DND-41 (cell line): ENCODE results near the gene LCE2D.
"Not testable (repeated sequence)": the region's sequence is repeated elsewhere in the genome, so short reads cannot be mapped to it uniquely, and the experiment has no call there.

Experiments
- ATAC-seq: fragments of 200-7000 bp; cut with Tn5 transposase; 3 replicates; pipeline ENCODE4 v1.9.1; 2021; ENCODE audit warnings: low read depth; ENCODE audit not compliant: insufficient read depth
- DNase-seq: peaks from one replicate; pipeline ENCODE4 v3.0.0-alpha.2; 2020
- H2AFZ ChIP-seq: 2 replicates; pipeline ENCODE4 v1.6.0; 2012; ENCODE audit warnings: low read depth, low read length
- H3K27ac ChIP-seq: 2 replicates; pipeline ENCODE4 v1.5.1; 2012; ENCODE audit warnings: low read length, inconsistent platforms
- H3K27me3 ChIP-seq: fragments of 200-600 bp; sonication (generic); 2 replicates; pipeline ENCODE4 v1.6.0; 2012; ENCODE audit warnings: low read length, mild to moderate bottlenecking, inconsistent platforms; ENCODE audit not compliant: insufficient read depth, poor library complexity
- H3K36me3 ChIP-seq: 2 replicates; pipeline ENCODE4 v1.5.1; 2012; ENCODE audit warnings: low read length, inconsistent platforms; ENCODE audit not compliant: insufficient read depth
- H3K4me1 ChIP-seq: 2 replicates; pipeline ENCODE4 v1.5.1; 2012; ENCODE audit warnings: mild to moderate bottlenecking, low read length; ENCODE audit not compliant: insufficient read depth
- H3K4me2 ChIP-seq: 2 replicates; pipeline ENCODE4 v1.6.0; 2012; ENCODE audit warnings: mild to moderate bottlenecking, moderate library complexity, low read length, inconsistent platforms; ENCODE audit not compliant: insufficient read depth
- H3K4me3 ChIP-seq, 2 experiments: fragments of 200-600 bp in 1 of 2; shearing (Covaris generic) in 1 of 2; 2 replicates each; pipeline ENCODE4 v1.5.1; 2012 to 2016; ENCODE audit warnings: inconsistent platforms in 2 of 2, low read length in 2 of 2, mild to moderate bottlenecking in 2 of 2, low read depth in 1 of 2, moderate library complexity in 1 of 2
- H3K79me2 ChIP-seq: 2 replicates; pipeline ENCODE4 v1.6.0; 2012; ENCODE audit warnings: low read length, inconsistent platforms; ENCODE audit not compliant: insufficient read depth
- H3K9ac ChIP-seq: 2 replicates; pipeline ENCODE4 v1.6.0; 2012; ENCODE audit warnings: low read depth, mild to moderate bottlenecking, inconsistent platforms, low read length, moderate library complexity
- H3K9me3 ChIP-seq: 2 replicates; pipeline ENCODE4 v1.5.1; 2012; ENCODE audit warnings: low read length, moderate library complexity, mild to moderate bottlenecking, inconsistent platforms; ENCODE audit not compliant: insufficient read depth, severe bottlenecking
- H4K20me1 ChIP-seq: 2 replicates; pipeline ENCODE4 v1.6.0; 2012; ENCODE audit warnings: low read length; ENCODE audit not compliant: insufficient read depth
- CTCF ChIP-seq: IDR thresholded peaks from 2 replicates; pipeline ENCODE4 v1.5.1; 2012; ENCODE audit warnings: borderline replicate concordance, low read length, moderate library complexity, mild to moderate bottlenecking; ENCODE audit not compliant: poor library complexity, severe bottlenecking; ENCODE audit errors: extremely low read depth
- EZH2 ChIP-seq: IDR thresholded peaks from 3 replicates; pipeline ENCODE4 v1.6.1; 2012; ENCODE audit warnings: borderline replicate concordance, low read depth, mild to moderate bottlenecking, moderate library complexity, low read length, inconsistent platforms; ENCODE audit not compliant: severe bottlenecking

The LCE2D gene

GRCh38 chr1:152683846-152684245, 20.7 kb downstream of the LCE2D start:
- H3K36me3 ChIP-seq, result no peaks in the 10 kb centered on the region
- no peak for ATAC-seq
- no peaks in the 10 kb centered on the region for H4K20me1 ChIP-seq
- no peak for DNase-seq
- no peaks in the 10 kb centered on the region for H3K4me1 ChIP-seq
- no peak overlapping the region for H3K27ac ChIP-seq
- no peak overlapping the region for H3K4me3 ChIP-seq
- no peak overlapping the region for H3K9ac ChIP-seq
- H3K9me3 ChIP-seq, result no peaks in the 10 kb centered on the region
- peaks cover 12% of the 10 kb centered on the region for H3K27me3 ChIP-seq
- no peaks in the 10 kb centered on the region for H3K79me2 ChIP-seq
- no peak for TF ChIP-seq EZH2
- no peak for TF ChIP-seq CTCF
- no peak overlapping the region for H3K4me2 ChIP-seq
- no peak overlapping the region for H2AFZ ChIP-seq

- H3K27ac ChIP-seq, H3K27me3 ChIP-seq, H3K4me1 ChIP-seq, DNase-seq, H3K4me2 ChIP-seq, H3K9me3 ChIP-seq, H2AFZ ChIP-seq, H4K20me1 ChIP-seq, H3K36me3 ChIP-seq, H3K4me3 ChIP-seq, ATAC-seq, H3K9ac ChIP-seq, H3K79me2 ChIP-seq: not testable (repeated sequence)
These were observed 22.6 kb downstream of the LCE2D start, which contains the start of gene LCE2B for GRCh38 chr1:152685823-152686222. Gene LCE2B (plus strand): TSS chr1:152686123. CDS start chr1:152686844, 721 bp downstream.

GRCh38 chr1:152697701-152698600, 34.8 kb downstream of the LCE2D start, which contains the start of gene LCE2A:
Gene LCE2A (plus strand): TSS chr1:152698345. CDS start chr1:152698902, 557 bp downstream.
- Histone ChIP-seq H3K27ac (no peak within 1 kb of the TSS), H3K4me3 (no peak within 1 kb of the TSS), H2AFZ (no peak within 1 kb of the TSS), H3K9ac (no peak within 1 kb of the TSS), H3K27me3 (peaks cover 5% of the 10 kb centered on the region), H3K79me2 (no peaks in the 10 kb centered on the region), H4K20me1 (no peaks in the 10 kb centered on the region), H3K4me2 (no peak within 1 kb of the TSS), H3K36me3 (no peaks in the 10 kb centered on the region), H3K9me3 (no peaks in the 10 kb centered on the region), H3K4me1 (no peaks in the 10 kb centered on the region)
- DNase-seq (no peak), ATAC-seq (no peak)
- TF ChIP-seq EZH2 (no peak), CTCF (no peak)

GRCh38 chr1:152699746-152700145, 36.6 kb downstream of the LCE2D start:
- no peaks in the 10 kb centered on the region for H3K9me3 ChIP-seq
- no peak overlapping the region for H3K4me2 ChIP-seq
- no peak overlapping the region for H3K4me3 ChIP-seq
- H3K79me2 ChIP-seq, result no peaks in the 10 kb centered on the region
- no peaks in the 10 kb centered on the region for H3K4me1 ChIP-seq
- ATAC-seq (no peak), DNase-seq (no peak)
- H3K36me3 ChIP-seq, result no peaks in the 10 kb centered on the region
- H3K27ac ChIP-seq, result no peak overlapping the region
- H3K9ac ChIP-seq, result no peak overlapping the region
- no peaks in the 10 kb centered on the region for H4K20me1 ChIP-seq
- no peak overlapping the region for H2AFZ ChIP-seq
- TF ChIP-seq EZH2 (no peak), CTCF (no peak)
- peaks cover 8% of the 10 kb centered on the region for H3K27me3 ChIP-seq
